Measurements from ENCODE around the gene XYLT1. TPM values are rescaled to one million over a fixed set of nuclear protein-coding genes. Genes with fewer than 3 reads are reported as not detected.

XYLT1 gene
- total RNA-seq, 4 donors from 2014 or later = 5.6 to 14.9 (median 10.8) TPM

- TF ChIP-seq CTCF (IDR thresholded peaks at IDR 0.05) (no peak), POLR2A (IDR thresholded peaks at IDR 0.05) (no peak)
- H3K4me1 ChIP-seq = peaks cover 16 to 22% of the 10 kb centered on the region in 2 donors
- DNase-seq = no peak
- H3K9me3 ChIP-seq = no peaks in the 10 kb centered on the region
- no peaks in the 10 kb centered on the region for H3K36me3 ChIP-seq
- WGBS, 2 donors = 70 to 73% methylated on average over 5 of the region's 5 CpGs
- H3K27ac ChIP-seq = peak overlapping the region in 2 of 3 donors; percentile 49 to 51
- intact Hi-C loops (cut with DNase I) = no loop called here
- no peak overlapping the region for H3K4me3 ChIP-seq (replicated peaks in 1 of 3)
- H3K27me3 ChIP-seq = no peaks in the 10 kb centered on the region
Observed at GRCh38 chr16:17437981-17438380, 32.8 kb downstream of the XYLT1 start.

- H3K36me3 ChIP-seq = no peaks in the 10 kb centered on the region
- H3K27ac ChIP-seq = peak overlapping the region in 2 of 3 donors; percentile 49 to 51
- H3K27me3 ChIP-seq = no peaks in the 10 kb centered on the region
- no peaks in the 10 kb centered on the region for H3K9me3 ChIP-seq
- H3K4me3 ChIP-seq (replicated peaks in 1 of 3) = no peak overlapping the region
- whole genome bisulfite sequencing, 2 donors = 30 to 47% methylated on average over 12 to 13 of the region's 13 CpGs
- H3K4me1 ChIP-seq = peaks cover 19 to 27% of the 10 kb centered on the region in 2 donors
- peak; percentile 72 for DNase-seq
- intact Hi-C loops (cut with DNase I) = no loop called here
- TF ChIP-seq CTCF (IDR thresholded peaks at IDR 0.05) = no peak
- TF ChIP-seq POLR2A (IDR thresholded peaks at IDR 0.05) = no peak
Observed at GRCh38 chr16:17437127-17437720, 33.5 kb downstream of the XYLT1 start.

GRCh38 chr16:17435318-17435717 is 35.4 kb downstream of the XYLT1 start:
- no peak overlapping the region for H3K4me3 ChIP-seq (replicated peaks in 1 of 3)
- no peaks in the 10 kb centered on the region for H3K36me3 ChIP-seq
- no peaks in the 10 kb centered on the region for H3K27me3 ChIP-seq
- TF ChIP-seq POLR2A (IDR thresholded peaks at IDR 0.05) (no peak), CTCF (IDR thresholded peaks at IDR 0.05) (no peak)
- no peak for DNase-seq
- WGBS, 2 donors = 95 to 96% methylated on average over 5 of the region's 5 CpGs
- peaks cover 19 to 38% of the 10 kb centered on the region in 2 donors for H3K4me1 ChIP-seq
- H3K27ac ChIP-seq = peak overlapping the region in 1 of 3 donors; percentile 22
- H3K9me3 ChIP-seq = no peaks in the 10 kb centered on the region
- intact Hi-C loops (cut with DNase I) = no loop called here

- no peak for DNase-seq
- H3K4me3 ChIP-seq (replicated peaks in 1 of 3) = no peak overlapping the region
- 85 to 87% methylated on average over 13 of the region's 13 CpGs for whole genome bisulfite sequencing, 2 donors
- no peaks in the 10 kb centered on the region for H3K27me3 ChIP-seq
- no peaks in the 10 kb centered on the region for H3K36me3 ChIP-seq
- no peak for TF ChIP-seq CTCF (IDR thresholded peaks at IDR 0.05)
- TF ChIP-seq POLR2A (IDR thresholded peaks at IDR 0.05) = no peak
- no peaks in the 10 kb centered on the region for H3K9me3 ChIP-seq
- intact Hi-C loops (cut with DNase I) = no loop called here
- peaks cover 19 to 38% of the 10 kb centered on the region in 2 donors for H3K4me1 ChIP-seq
- peak overlapping the region in 1 of 3 donors; percentile 19 for H3K27ac ChIP-seq
Observed at GRCh38 chr16:17433577-17434451, 36.9 kb downstream of the XYLT1 start.

Data from thyroid gland (tissue), 4 donors.